A549 (cell line): ENCODE data around the gene GTF3A.

Experiments
- CEBPB ChIP-seq, 2 experiments: fragments of >200 bp in 1 of 2; sonication (Bioruptor Twin) in 1 of 2; formaldehyde crosslinking in 1 of 2; IDR thresholded peaks; 2 replicates each; pipeline ENCODE4 v1.6.1; 2012 to 2016
- CHD2 ChIP-seq: fragments of 150-350 bp; IDR thresholded peaks from 2 replicates; pipeline ENCODE4 v1.6.1; 2014; ENCODE audit warnings: low read length; ENCODE audit not compliant: partially characterized antibody
- CTCF ChIP-seq: fragments of >200 bp; sonication (Bioruptor Twin); formaldehyde crosslinking; IDR thresholded peaks from 3 replicates; pipeline ENCODE4 v1.5.1; 2016
- JUN ChIP-seq, 2 experiments: fragments of >200 bp; sonication (Bioruptor Twin); formaldehyde crosslinking; IDR thresholded peaks; 2 replicates in 1 of 2; 3 replicates in 1 of 2; pipeline ENCODE4 v1.6.1; 2016 to 2017
- JUNB ChIP-seq: fragments of >200 bp; sonication (Bioruptor Twin); formaldehyde crosslinking; IDR thresholded peaks from 2 replicates; pipeline ENCODE4 v1.6.1; 2016
- KDM5A ChIP-seq: fragments of 200-600 bp; sonication (generic); IDR thresholded peaks from 2 replicates; pipeline ENCODE4 v1.6.1; 2016; ENCODE audit warnings: antibody characterized with exemption, mild to moderate bottlenecking
- NR3C1 ChIP-seq: fragments of >200 bp; sonication (Bioruptor Twin); formaldehyde crosslinking; IDR thresholded peaks from 3 replicates; pipeline ENCODE4 v1.6.1; 2017
- POLR2A ChIP-seq: IDR thresholded peaks from 2 replicates; pipeline ENCODE4 v1.6.1; 2012; ENCODE audit warnings: mild to moderate bottlenecking, low read length
- RCOR1 ChIP-seq: fragments of 150-350 bp; IDR thresholded peaks from 2 replicates; pipeline ENCODE4 v1.6.1; 2014; ENCODE audit warnings: antibody characterized with exemption, low read length, low read depth
- SREBF2 ChIP-seq: fragments of 450-650 bp; IDR thresholded peaks from 2 replicates; pipeline ENCODE4 v1.6.1; 2014; ENCODE audit warnings: mild to moderate bottlenecking, moderate library complexity
- ZC3H11A ChIP-seq: fragments of 450-650 bp; IDR thresholded peaks from 2 replicates; pipeline ENCODE4 v1.6.1; 2014; ENCODE audit warnings: antibody characterized with exemption, mild to moderate bottlenecking
- ZFP36 ChIP-seq: fragments of 450-650 bp; IDR thresholded peaks from 2 replicates; pipeline ENCODE4 v1.6.1; 2014; ENCODE audit warnings: borderline replicate concordance; ENCODE audit not compliant: partially characterized antibody

GRCh38 chr13:27482983-27483382, 58.6 kb downstream of the GTF3A start:
- TF ChIP-seq POLR2A (no peak), NR3C1 (no peak), CTCF (no peak), CHD2 (no peak), RCOR1 (no peak), ZC3H11A (no peak), SREBF2 (no peak), KDM5A (no peak), CEBPB (IDR thresholded peaks at IDR 0.05) (no peak), ZFP36 (no peak), JUNB (no peak), JUN (IDR thresholded peaks at IDR 0.05) (no peak)
